Lung (tissue), 12 donors: ENCODE results near the gene EIF4E3. TPM values are rescaled to one million over a fixed set of nuclear protein-coding genes. Genes with fewer than 3 reads are reported as not detected.
A peak's percentile ranks its signal among the peaks of the same experiment; 100 is the strongest.

Experiments
- ATAC-seq: fragments of 200-7000 bp; cut with Tn5 transposase; one replicate; pipeline ENCODE4 v1.9.1; 2020; ENCODE audit warnings: moderate number of reproducible peaks; ENCODE audit not compliant: insufficient read depth, low FRiP score
- DNase-seq, 3 donors: peaks; one replicate each; pipeline ENCODE4 v3.0.0-alpha.2; 2013 to 2017
- H3K27ac ChIP-seq, 2 donors: one replicate each; pipeline ENCODE4 v1.5.1; 2013; ENCODE audit warnings: mild to moderate bottlenecking in 2 of 2, moderate library complexity in 2 of 2, control low read depth in 1 of 2, inconsistent platforms in 1 of 2, low read depth in 1 of 2, low read length in 1 of 2
- H3K27me3 ChIP-seq, 3 donors: one replicate each; pipeline ENCODE4 v1.5.1; 2013; ENCODE audit warnings: low read length in 2 of 3; ENCODE audit not compliant: control insufficient read depth in 3 of 3, insufficient read depth in 3 of 3
- H3K36me3 ChIP-seq, 4 donors: one replicate each; pipeline ENCODE4 v1.5.1; 2013; ENCODE audit warnings: low read length in 4 of 4, mild to moderate bottlenecking in 1 of 4, moderate library complexity in 1 of 4; ENCODE audit not compliant: control insufficient read depth in 4 of 4, insufficient read depth in 4 of 4
- H3K4me1 ChIP-seq, 5 donors: one replicate each; pipeline ENCODE4 v1.5.1; 2013; ENCODE audit warnings: low read length in 5 of 5, mild to moderate bottlenecking in 2 of 5, moderate library complexity in 1 of 5; ENCODE audit not compliant: control insufficient read depth in 5 of 5, insufficient read depth in 5 of 5
- H3K4me3 ChIP-seq: one replicate; pipeline ENCODE4 v1.5.1; 2013; ENCODE audit warnings: mild to moderate bottlenecking, control low read depth, moderate library complexity
- H3K9ac ChIP-seq, 2 donors: one replicate each; pipeline ENCODE4 v1.5.1; 2013; ENCODE audit warnings: low read length in 2 of 2, control low read depth in 1 of 2; ENCODE audit not compliant: insufficient read depth in 1 of 2
- H3K9me3 ChIP-seq, 4 donors: one replicate each; pipeline ENCODE4 v1.5.1; 2013; ENCODE audit warnings: low read length in 3 of 4, mild to moderate bottlenecking in 1 of 4, moderate library complexity in 1 of 4; ENCODE audit not compliant: control insufficient read depth in 4 of 4, insufficient read depth in 3 of 4
- WGBS, 2 donors: extraction: QIAGEN DNeasy Blood & Tissue Kit; methylation state at CpG; one replicate each; pipeline ENCODE4 v1.1.7; 2013; 5-methylcytosine and 5-hydroxymethylcytosine counted together
- polyA plus RNA-seq, 2 donors: library from polyadenylated mRNA; stranded (reverse); fragments of 200-250 nt; gene quantifications; one replicate each; pipeline ENCODE4 v1.2.1, GENCODE V29; 2013
- total RNA-seq, 2 donors: library from RNA; depleted of rRNA in 1 of 2; stranded (reverse); fragments of >200 nt in 1 of 2; gene quantifications; one replicate each; pipeline ENCODE4 v1.2.1, GENCODE V29; 2014 to 2021
- TF ChIP-seq, protein P1 (sequence below): IDR thresholded peaks from 2 replicates; pipeline ENCODE4 v1.5.1; 2012; ENCODE audit warnings: mild to moderate bottlenecking; ENCODE audit errors: control extremely low read depth, extremely low read depth
- donor health status: control.
- donor health status: control.
- donor health status: Bipolar disorder and iron deficiency.
- donor health status: healthy.
- donor health status: DM: yes; HTN: yes; CAD: no.

Gene EIF4E3
- total and polyA plus RNA-seq, 4 donors = 9.7 to 21.8 (median 12.0) TPM

DNA sequence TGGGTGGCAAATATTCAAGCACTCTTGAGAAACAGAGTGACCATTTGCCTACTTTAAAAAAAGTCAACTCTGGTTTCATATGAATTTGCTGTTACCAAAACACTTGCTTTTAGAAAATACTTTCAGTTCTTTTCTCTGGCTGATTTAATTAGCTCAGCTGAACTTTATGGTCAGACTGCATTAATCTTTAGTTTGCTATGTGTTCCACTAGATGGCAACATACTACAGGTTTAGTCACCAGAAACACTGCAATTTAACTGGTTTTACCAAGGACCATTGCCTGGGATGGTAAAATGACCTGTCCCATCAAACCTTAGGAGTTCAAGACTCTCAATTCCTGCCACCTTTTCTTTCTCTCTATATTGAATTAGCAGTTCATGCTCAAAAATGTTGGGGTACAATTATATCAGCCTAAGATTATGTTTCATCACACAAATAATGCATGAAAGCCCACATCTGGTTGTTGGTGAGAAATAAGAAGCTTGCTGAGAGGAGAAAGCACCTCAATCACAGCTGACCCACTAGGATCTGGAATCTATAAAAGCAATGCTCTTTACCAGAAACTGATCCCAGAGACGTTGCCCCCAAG lies 14.2 kb downstream of the EIF4E3 start:
- TF ChIP-seq, protein P1, sequence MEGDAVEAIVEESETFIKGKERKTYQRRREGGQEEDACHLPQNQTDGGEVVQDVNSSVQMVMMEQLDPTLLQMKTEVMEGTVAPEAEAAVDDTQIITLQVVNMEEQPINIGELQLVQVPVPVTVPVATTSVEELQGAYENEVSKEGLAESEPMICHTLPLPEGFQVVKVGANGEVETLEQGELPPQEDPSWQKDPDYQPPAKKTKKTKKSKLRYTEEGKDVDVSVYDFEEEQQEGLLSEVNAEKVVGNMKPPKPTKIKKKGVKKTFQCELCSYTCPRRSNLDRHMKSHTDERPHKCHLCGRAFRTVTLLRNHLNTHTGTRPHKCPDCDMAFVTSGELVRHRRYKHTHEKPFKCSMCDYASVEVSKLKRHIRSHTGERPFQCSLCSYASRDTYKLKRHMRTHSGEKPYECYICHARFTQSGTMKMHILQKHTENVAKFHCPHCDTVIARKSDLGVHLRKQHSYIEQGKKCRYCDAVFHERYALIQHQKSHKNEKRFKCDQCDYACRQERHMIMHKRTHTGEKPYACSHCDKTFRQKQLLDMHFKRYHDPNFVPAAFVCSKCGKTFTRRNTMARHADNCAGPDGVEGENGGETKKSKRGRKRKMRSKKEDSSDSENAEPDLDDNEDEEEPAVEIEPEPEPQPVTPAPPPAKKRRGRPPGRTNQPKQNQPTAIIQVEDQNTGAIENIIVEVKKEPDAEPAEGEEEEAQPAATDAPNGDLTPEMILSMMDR = peak; percentile 70
- 18 to 29% methylated on average over 1 of the region's 1 CpG for WGBS, 2 donors
- no peaks in the 10 kb centered on the region for H3K27me3 ChIP-seq
- ATAC-seq (no peak), DNase-seq (peak in 2 of 3 donors; percentile 63 to 74)
- H3K4me3 ChIP-seq = no peak overlapping the region
- H3K36me3 ChIP-seq = peaks cover 0 to 5% (median 2%) of the 10 kb centered on the region in 4 donors
- peaks cover 0 to 7% (median 2%) of the 10 kb centered on the region in 5 donors for H3K4me1 ChIP-seq
- no peaks in the 10 kb centered on the region for H3K9me3 ChIP-seq
- H3K9ac ChIP-seq = no peak overlapping the region
- H3K27ac ChIP-seq = peak overlapping the region in 1 of 2 donors; percentile 32

DNA sequence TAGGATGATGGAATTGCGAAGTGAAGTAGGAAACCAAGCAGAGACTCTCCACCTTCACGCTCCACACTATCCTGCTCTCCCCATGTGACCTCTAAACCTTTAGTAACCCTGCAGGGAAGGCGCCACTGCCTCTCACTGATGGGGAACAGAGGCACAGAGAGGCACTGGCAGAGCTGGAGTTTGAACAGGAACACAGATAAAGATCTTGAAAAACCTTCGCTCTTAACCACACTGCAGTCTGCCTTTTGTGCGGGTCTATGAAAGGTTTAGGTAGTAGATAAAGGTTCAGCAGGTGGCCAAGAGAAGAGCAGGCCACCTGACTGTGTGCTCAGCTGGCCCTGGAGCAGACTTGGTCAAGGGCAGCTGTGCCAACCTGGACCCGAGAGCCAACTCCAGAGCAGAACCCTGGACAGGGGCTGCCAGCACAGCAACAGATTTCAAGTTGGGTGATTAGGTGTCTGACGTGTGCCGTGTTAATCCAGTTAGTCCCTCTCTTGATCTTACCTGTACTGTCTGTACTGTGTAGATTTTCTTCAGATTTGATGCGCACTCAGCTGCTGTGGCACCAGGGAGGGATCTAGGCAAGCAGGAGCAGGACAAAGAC lies 15.2 kb downstream of the EIF4E3 start:
- TF ChIP-seq, protein P1 = no peak
- H3K27ac ChIP-seq = no peak overlapping the region
- no peaks in the 10 kb centered on the region for H3K9me3 ChIP-seq
- WGBS, 2 donors = 89 to 95% methylated on average over 9 of the region's 9 CpGs
- peaks cover 0 to 5% (median 2%) of the 10 kb centered on the region in 4 donors for H3K36me3 ChIP-seq
- peaks cover 0 to 3% (median 2%) of the 10 kb centered on the region in 5 donors for H3K4me1 ChIP-seq
- no peak overlapping the region for H3K9ac ChIP-seq
- H3K4me3 ChIP-seq = no peak overlapping the region
- ATAC-seq = no peak
- no peaks in the 10 kb centered on the region for H3K27me3 ChIP-seq
- DNase-seq = no peak

DNA sequence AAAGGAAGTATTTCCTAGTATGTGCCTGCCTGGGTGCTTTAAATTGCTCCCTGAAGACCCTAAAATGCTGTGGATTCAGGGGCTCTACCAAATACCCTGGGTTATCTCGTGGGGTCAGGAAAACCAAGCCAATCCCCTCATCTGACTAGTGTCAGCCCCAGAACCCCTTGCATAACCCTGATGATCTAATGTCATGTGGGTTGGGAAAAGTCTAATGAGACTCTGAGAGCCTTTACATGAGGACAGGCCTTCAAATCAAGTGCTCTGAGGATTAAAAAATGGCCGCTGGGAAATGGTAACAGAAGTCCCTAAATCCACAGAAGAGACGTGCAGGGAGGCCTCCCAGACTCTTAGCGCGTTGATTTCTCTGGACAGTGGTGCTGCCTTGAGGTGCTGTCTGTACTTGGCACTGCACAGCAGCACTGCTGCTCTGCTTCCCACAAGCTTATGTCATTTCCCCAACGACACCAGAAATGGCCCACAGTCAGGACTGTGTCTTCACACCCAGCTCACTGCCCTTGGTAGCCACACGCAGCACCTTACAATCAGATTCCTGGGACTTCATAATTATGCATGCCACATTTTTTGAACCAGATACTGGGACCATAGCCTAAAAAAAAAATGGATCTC lies 16.6 kb downstream of the EIF4E3 start:
- TF ChIP-seq, protein P1 = no peak
- Histone ChIP-seq H3K9me3 (peaks cover 0 to 2% (median 0%) of the 10 kb centered on the region in 4 donors), H3K27ac (no peak overlapping the region), H3K4me3 (no peak overlapping the region), H3K9ac (no peak overlapping the region), H3K4me1 (peaks cover 0 to 6% (median 2%) of the 10 kb centered on the region in 5 donors), H3K36me3 (peaks cover 0 to 5% (median 2%) of the 10 kb centered on the region in 4 donors), H3K27me3 (no peaks in the 10 kb centered on the region)
- 60 to 71% methylated on average over 7 of the region's 7 CpGs for WGBS, 2 donors
- no peak for ATAC-seq
- DNase-seq = no peak
